ENCODE measurements around the gene IQCH. TPM values are rescaled to one million over a fixed set of nuclear protein-coding genes. Genes with fewer than 3 reads are reported as not detected.

The IQCH gene
- total and polyA plus RNA-seq, 4 donors: 1.2 to 3.4 (median 2.0) TPM; not detected in 1

DNA sequence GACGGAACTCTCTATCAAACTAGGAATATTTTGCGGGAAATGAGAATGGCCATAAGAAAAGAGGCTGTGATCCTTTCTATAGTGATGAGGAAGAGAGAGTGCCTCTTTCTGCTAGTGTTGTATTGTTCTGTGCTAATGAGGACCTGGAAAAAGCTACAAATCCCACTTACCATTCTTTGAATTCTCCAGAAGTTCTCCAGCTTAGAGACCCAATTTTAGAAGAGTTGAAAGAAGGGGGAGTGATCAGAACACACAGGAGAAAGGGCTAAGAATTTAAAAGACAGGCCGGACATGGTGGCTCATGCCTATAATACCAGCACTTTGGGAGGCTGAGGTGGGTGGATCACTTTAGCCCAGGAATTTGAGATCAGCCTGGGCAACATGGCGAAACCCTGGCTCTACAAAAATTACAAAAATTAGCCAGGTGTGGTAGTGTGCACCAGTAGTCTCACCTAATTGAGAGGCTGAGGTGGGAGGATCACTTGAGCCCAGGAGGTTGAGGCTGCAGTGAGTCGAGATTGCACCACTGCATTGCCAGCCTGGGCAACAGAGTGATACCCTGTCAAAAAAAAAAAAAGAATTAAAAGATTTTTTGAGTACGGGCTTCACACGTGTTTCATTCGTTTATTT is 126.9 kb downstream of the IQCH start:
- Histone ChIP-seq H3K36me3 (ENCODE audit: control insufficient read depth in 1 of 2, insufficient read depth in 2 of 2, low read length in 1 of 2) (no peaks in the 10 kb centered on the region), H3K9me3 (ENCODE audit: control insufficient read depth, low read length) (no peaks in the 10 kb centered on the region), H3K4me1 (ENCODE audit: control insufficient read depth in 1 of 2, insufficient read depth in 2 of 2, low read length in 2 of 2) (no peaks in the 10 kb centered on the region), H3K27ac (ENCODE audit: low read depth in 1 of 2, low read length in 2 of 2) (no peak overlapping the region), H3K27me3 (ENCODE audit: control insufficient read depth in 1 of 2, insufficient read depth in 2 of 2, low read length in 1 of 2) (no peaks in the 10 kb centered on the region), H3K4me3 (ENCODE audit: low read length in 2 of 2) (no peak overlapping the region)
- intact Hi-C loops (cut with DNase I): no loop called here
- 91 to 92% methylated on average over 8 of the region's 8 CpGs for WGBS, 2 donors
- no peak for ATAC-seq (ENCODE audit: low FRiP score)
- DNase-seq: no peak

DNA sequence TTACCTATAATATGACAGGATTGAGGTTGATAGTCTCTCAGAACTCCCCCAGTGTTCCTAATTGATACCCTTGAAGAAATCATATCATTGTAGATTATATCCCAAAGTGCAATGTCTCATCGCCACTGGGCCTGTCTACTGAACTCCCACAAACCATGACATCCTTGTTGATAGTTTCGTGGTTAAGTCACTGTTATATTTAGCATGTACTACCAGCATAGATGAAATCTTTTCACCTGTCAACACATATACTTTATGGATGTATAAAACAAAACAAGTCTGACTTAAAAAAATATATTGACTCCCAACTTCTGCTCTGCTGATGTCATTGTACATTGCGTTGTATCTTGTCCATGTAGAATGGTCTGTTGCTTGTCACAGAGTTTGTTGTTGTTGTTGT is 128.1 kb downstream of the IQCH start:
- DNase-seq (no peak), ATAC-seq (ENCODE audit: low FRiP score) (no peak)
- 89 to 93% methylated on average over 3 of the region's 3 CpGs for WGBS, 2 donors
- H3K27ac ChIP-seq (ENCODE audit: low read depth in 1 of 2, low read length in 2 of 2): no peak overlapping the region
- no peaks in the 10 kb centered on the region for H3K27me3 ChIP-seq (ENCODE audit: control insufficient read depth in 1 of 2, insufficient read depth in 2 of 2, low read length in 1 of 2)
- no peak overlapping the region for H3K4me3 ChIP-seq (ENCODE audit: low read length in 2 of 2)
- H3K9me3 ChIP-seq (ENCODE audit: control insufficient read depth, low read length): no peaks in the 10 kb centered on the region
- H3K36me3 ChIP-seq (ENCODE audit: control insufficient read depth in 1 of 2, insufficient read depth in 2 of 2, low read length in 1 of 2): no peaks in the 10 kb centered on the region
- intact Hi-C loops (cut with DNase I): no loop called here
- no peaks in the 10 kb centered on the region for H3K4me1 ChIP-seq (ENCODE audit: control insufficient read depth in 1 of 2, insufficient read depth in 2 of 2, low read length in 2 of 2)

DNA sequence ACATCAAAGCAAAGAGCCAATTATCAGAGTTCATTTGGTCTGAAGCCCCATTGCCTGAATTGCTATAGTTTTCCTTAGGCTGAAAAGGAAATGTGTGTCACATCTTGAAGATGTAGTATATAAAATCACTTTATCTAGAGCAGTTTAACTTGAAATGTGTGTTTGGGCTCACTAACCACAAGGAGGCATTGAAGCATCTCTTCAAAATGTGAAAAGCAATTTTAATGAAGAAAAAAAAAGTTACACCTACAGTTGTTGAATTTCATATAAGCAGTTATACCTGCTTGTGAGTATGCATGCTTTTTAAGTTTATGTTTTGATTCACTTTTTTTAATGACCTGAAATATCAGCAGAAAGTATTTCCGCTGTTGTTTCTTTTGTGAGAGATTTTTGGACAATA is 129.3 kb downstream of the IQCH start:
- H3K27ac ChIP-seq (ENCODE audit: low read depth in 1 of 2, low read length in 2 of 2): no peak overlapping the region
- WGBS, 2 donors: 78 to 84% methylated on average over 1 of the region's 1 CpG
- H3K27me3 ChIP-seq (ENCODE audit: control insufficient read depth in 1 of 2, insufficient read depth in 2 of 2, low read length in 1 of 2): no peaks in the 10 kb centered on the region
- no peak for ATAC-seq (ENCODE audit: low FRiP score)
- intact Hi-C loops (cut with DNase I): no loop called here
- no peaks in the 10 kb centered on the region for H3K9me3 ChIP-seq (ENCODE audit: control insufficient read depth, low read length)
- no peaks in the 10 kb centered on the region for H3K4me1 ChIP-seq (ENCODE audit: control insufficient read depth in 1 of 2, insufficient read depth in 2 of 2, low read length in 2 of 2)
- no peaks in the 10 kb centered on the region for H3K36me3 ChIP-seq (ENCODE audit: control insufficient read depth in 1 of 2, insufficient read depth in 2 of 2, low read length in 1 of 2)
- no peak overlapping the region for H3K4me3 ChIP-seq (ENCODE audit: low read length in 2 of 2)
- no peak for DNase-seq

DNA sequence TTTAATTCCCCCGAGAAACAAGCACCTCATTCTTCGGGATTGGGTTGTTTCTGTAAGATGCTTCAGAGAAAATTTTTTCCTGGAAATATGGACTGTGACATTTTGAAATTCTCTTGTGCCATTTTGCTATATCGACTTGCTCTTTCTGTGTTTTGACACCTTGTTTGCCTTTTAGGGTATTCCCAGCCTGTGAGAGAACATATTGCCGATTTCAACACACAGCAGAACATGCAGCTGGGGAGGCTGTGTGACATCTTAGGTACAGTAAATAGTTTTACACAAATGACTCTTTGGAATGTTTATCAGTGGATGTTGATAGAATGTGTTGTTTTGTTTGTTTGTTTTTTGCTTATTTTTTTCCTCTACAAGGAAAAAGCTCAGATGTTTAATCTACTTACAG is 130.2 kb downstream of the IQCH start:
- Histone ChIP-seq H3K4me3 (ENCODE audit: low read length in 2 of 2) (no peak overlapping the region), H3K27ac (ENCODE audit: low read depth in 1 of 2, low read length in 2 of 2) (no peak overlapping the region), H3K27me3 (ENCODE audit: control insufficient read depth in 1 of 2, insufficient read depth in 2 of 2, low read length in 1 of 2) (no peaks in the 10 kb centered on the region), H3K9me3 (ENCODE audit: control insufficient read depth, low read length) (no peaks in the 10 kb centered on the region), H3K36me3 (ENCODE audit: control insufficient read depth in 1 of 2, insufficient read depth in 2 of 2, low read length in 1 of 2) (no peaks in the 10 kb centered on the region), H3K4me1 (ENCODE audit: control insufficient read depth in 1 of 2, insufficient read depth in 2 of 2, low read length in 2 of 2) (no peaks in the 10 kb centered on the region)
- 76% methylated on average over 4 of the region's 4 CpGs for WGBS, 2 donors
- ATAC-seq (ENCODE audit: low FRiP score) (no peak), DNase-seq (no peak)
- intact Hi-C loops (cut with DNase I): no loop called here

DNA sequence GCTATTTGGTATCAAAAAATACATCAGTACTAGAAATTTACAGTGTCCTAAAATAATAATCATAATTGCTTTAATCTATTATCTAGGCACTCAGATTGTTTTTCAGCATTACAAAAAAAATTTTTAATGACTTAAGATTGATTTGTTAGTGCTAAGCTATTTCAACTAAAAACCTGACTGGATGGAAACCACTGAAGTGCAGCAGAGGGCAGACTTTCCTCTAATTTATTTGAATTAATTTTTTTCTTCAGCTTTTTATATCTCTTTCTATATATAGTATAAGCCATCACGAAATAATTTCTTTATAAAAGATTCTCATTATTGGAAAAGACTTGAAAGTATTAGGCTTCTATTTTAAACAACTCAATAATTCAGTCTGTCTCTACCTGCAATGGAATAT is 131.4 kb downstream of the IQCH start:
- H3K27ac ChIP-seq (ENCODE audit: low read depth in 1 of 2, low read length in 2 of 2): no peak overlapping the region
- no peaks in the 10 kb centered on the region for H3K9me3 ChIP-seq (ENCODE audit: control insufficient read depth, low read length)
- no peak overlapping the region for H3K4me3 ChIP-seq (ENCODE audit: low read length in 2 of 2)
- no peaks in the 10 kb centered on the region for H3K27me3 ChIP-seq (ENCODE audit: control insufficient read depth in 1 of 2, insufficient read depth in 2 of 2, low read length in 1 of 2)
- 15 to 19% methylated on average over 1 of the region's 1 CpG for WGBS, 2 donors
- ATAC-seq (ENCODE audit: low FRiP score) (no peak), DNase-seq (no peak)
- H3K4me1 ChIP-seq (ENCODE audit: control insufficient read depth in 1 of 2, insufficient read depth in 2 of 2, low read length in 2 of 2): no peaks in the 10 kb centered on the region
- intact Hi-C loops (cut with DNase I): no loop called here
- no peaks in the 10 kb centered on the region for H3K36me3 ChIP-seq (ENCODE audit: control insufficient read depth in 1 of 2, insufficient read depth in 2 of 2, low read length in 1 of 2)

DNA sequence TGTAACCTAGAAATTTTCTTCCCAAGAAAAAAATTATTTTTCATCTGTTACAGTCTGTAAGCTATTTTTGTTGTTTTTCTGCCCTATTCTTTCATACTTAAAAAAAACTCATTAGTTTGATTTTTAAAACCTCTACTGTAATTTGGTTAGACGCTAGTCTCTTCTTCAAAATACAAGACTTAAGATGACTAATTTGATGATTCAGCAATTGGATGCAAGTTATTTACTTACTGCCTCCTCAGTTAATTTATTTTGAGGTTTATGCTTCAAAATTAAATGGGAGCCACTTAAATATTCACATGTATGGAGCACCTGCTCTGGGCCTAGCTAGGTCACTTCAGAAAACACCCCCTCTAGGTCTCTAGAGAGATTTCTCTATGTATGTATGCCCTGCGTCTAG is 132.4 kb downstream of the IQCH start:
- 94 to 96% methylated on average over 2 of the region's 2 CpGs for WGBS, 2 donors
- Histone ChIP-seq H3K27me3 (ENCODE audit: control insufficient read depth in 1 of 2, insufficient read depth in 2 of 2, low read length in 1 of 2) (no peaks in the 10 kb centered on the region), H3K36me3 (ENCODE audit: control insufficient read depth in 1 of 2, insufficient read depth in 2 of 2, low read length in 1 of 2) (no peaks in the 10 kb centered on the region), H3K9me3 (ENCODE audit: control insufficient read depth, low read length) (no peaks in the 10 kb centered on the region), H3K4me3 (ENCODE audit: low read length in 2 of 2) (no peak overlapping the region), H3K27ac (ENCODE audit: low read depth in 1 of 2, low read length in 2 of 2) (no peak overlapping the region), H3K4me1 (ENCODE audit: control insufficient read depth in 1 of 2, insufficient read depth in 2 of 2, low read length in 2 of 2) (no peaks in the 10 kb centered on the region)
- ATAC-seq (ENCODE audit: low FRiP score) (no peak), DNase-seq (no peak)
- intact Hi-C loops (cut with DNase I): no loop called here

DNA sequence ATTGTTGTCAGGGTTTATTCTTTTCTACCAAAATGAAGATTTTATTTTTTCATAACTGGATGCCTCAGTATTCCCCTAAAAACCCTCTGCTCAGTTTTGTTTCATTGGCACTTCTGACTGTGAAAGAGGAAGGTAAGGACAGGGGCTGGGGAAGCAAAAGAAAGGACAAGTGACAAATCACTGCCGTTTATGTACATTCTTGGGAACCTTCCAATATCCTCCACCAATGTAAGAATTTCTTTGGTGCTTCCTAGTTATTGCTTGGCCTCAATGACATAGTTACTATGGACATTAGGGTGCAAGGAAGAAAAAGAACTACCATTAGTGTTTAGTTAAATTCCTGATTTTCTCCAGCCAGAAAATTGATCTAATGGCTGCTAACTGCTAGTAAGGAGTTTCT is 135.4 kb downstream of the IQCH start:
- intact Hi-C loops (cut with DNase I): no loop called here
- Histone ChIP-seq H3K27me3 (ENCODE audit: control insufficient read depth in 1 of 2, insufficient read depth in 2 of 2, low read length in 1 of 2) (no peaks in the 10 kb centered on the region), H3K4me1 (ENCODE audit: control insufficient read depth in 1 of 2, insufficient read depth in 2 of 2, low read length in 2 of 2) (no peaks in the 10 kb centered on the region), H3K27ac (ENCODE audit: low read depth in 1 of 2, low read length in 2 of 2) (no peak overlapping the region), H3K9me3 (ENCODE audit: control insufficient read depth, low read length) (no peaks in the 10 kb centered on the region), H3K36me3 (ENCODE audit: control insufficient read depth in 1 of 2, insufficient read depth in 2 of 2, low read length in 1 of 2) (no peaks in the 10 kb centered on the region), H3K4me3 (ENCODE audit: low read length in 2 of 2) (no peak overlapping the region)
- ATAC-seq (ENCODE audit: low FRiP score) (no peak), DNase-seq (no peak)
- WGBS, 2 donors: 44 to 54% methylated on average over 1 of the region's 1 CpG

DNA sequence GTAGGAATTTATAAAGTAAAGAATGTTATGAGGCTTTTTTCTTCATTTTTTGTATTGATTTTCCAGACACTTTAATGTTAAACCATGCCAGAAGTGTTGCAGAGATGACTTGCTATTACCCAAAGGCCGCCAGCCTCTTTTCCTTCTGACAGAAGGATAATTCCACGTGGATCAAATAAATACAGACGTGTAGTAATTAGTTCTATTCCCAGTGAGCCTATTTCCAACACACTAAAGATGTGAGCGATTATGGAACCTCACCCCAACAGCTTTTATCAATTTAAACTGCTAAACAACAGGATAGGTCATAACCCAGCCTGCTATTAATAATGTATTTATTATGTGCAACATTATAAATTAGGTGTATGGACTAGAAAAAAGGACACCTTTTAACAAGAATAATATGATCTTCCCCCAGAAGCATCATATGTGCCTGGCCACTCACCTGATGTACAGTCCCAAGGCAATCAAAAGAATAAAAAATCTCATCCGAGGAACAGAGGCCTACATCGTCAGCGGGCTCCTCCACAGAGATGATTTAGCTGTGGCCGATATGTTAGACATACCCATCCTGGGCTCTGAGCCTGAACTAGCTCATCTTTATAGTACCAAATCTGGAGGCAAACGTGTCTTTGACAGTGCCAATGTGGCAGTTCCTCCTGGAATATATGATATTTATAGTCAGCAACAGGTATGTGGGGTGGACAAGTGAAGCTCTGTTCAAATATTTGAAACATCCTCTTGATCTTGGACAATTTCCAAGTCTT is 140.5 kb downstream of the IQCH start:
- ATAC-seq (ENCODE audit: low FRiP score): no peak
- Histone ChIP-seq H3K27me3 (ENCODE audit: control insufficient read depth in 1 of 2, insufficient read depth in 2 of 2, low read length in 1 of 2) (no peaks in the 10 kb centered on the region), H3K9me3 (ENCODE audit: control insufficient read depth, low read length) (no peaks in the 10 kb centered on the region), H3K4me1 (ENCODE audit: control insufficient read depth in 1 of 2, insufficient read depth in 2 of 2, low read length in 2 of 2) (no peaks in the 10 kb centered on the region), H3K27ac (ENCODE audit: low read depth in 1 of 2, low read length in 2 of 2) (no peak overlapping the region), H3K4me3 (ENCODE audit: low read length in 2 of 2) (no peak overlapping the region), H3K36me3 (ENCODE audit: control insufficient read depth in 1 of 2, insufficient read depth in 2 of 2, low read length in 1 of 2) (no peaks in the 10 kb centered on the region)
- WGBS, 2 donors: 85 to 88% methylated on average over 9 of the region's 9 CpGs
- DNase-seq: no peak
- intact Hi-C loops (cut with DNase I): no loop called here

DNA sequence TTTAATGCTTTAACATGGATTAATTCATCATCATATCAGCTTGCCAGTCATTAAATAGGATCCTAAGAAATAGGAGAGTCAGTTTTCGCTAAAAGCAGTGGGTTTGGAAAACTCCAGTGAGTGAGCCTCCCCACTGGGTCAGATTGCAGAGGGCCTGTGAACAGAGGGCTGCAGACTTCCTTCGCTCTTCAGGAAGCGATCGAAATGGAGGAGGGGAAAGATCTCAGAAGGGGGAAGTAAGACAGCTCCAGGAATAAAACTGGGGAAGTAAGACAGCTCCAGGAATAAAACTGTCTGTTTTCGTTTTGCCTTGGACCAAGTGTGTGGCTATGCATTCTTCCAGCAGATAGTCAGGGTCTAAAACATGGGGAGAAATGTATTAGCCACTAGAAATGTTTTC is 141.5 kb downstream of the IQCH start:
- intact Hi-C loops (cut with DNase I): no loop called here

More for the DNA sequence above, 141.5 kb downstream of the IQCH start:
- Histone ChIP-seq H3K4me1 (ENCODE audit: control insufficient read depth in 1 of 2, insufficient read depth in 2 of 2, low read length in 2 of 2) (no peaks in the 10 kb centered on the region), H3K27ac (ENCODE audit: low read depth in 1 of 2, low read length in 2 of 2) (no peak overlapping the region), H3K36me3 (ENCODE audit: control insufficient read depth in 1 of 2, insufficient read depth in 2 of 2, low read length in 1 of 2) (no peaks in the 10 kb centered on the region), H3K9me3 (ENCODE audit: control insufficient read depth, low read length) (no peaks in the 10 kb centered on the region), H3K27me3 (ENCODE audit: control insufficient read depth in 1 of 2, insufficient read depth in 2 of 2, low read length in 1 of 2) (no peaks in the 10 kb centered on the region), H3K4me3 (ENCODE audit: low read length in 2 of 2) (no peak overlapping the region)
- DNase-seq (no peak), ATAC-seq (ENCODE audit: low FRiP score) (no peak)
- WGBS, 2 donors: 78 to 86% methylated on average over 5 of the region's 5 CpGs
